CD4-positive, alpha-beta T cell treated with Interleukin-10 for 1 hour (primary cell): ENCODE results near the gene INPP4A.

Experiments
- DNase-seq: peaks from one replicate; pipeline ENCODE4 v3.0.0-alpha.2; 2020

Gene INPP4A

DNA sequence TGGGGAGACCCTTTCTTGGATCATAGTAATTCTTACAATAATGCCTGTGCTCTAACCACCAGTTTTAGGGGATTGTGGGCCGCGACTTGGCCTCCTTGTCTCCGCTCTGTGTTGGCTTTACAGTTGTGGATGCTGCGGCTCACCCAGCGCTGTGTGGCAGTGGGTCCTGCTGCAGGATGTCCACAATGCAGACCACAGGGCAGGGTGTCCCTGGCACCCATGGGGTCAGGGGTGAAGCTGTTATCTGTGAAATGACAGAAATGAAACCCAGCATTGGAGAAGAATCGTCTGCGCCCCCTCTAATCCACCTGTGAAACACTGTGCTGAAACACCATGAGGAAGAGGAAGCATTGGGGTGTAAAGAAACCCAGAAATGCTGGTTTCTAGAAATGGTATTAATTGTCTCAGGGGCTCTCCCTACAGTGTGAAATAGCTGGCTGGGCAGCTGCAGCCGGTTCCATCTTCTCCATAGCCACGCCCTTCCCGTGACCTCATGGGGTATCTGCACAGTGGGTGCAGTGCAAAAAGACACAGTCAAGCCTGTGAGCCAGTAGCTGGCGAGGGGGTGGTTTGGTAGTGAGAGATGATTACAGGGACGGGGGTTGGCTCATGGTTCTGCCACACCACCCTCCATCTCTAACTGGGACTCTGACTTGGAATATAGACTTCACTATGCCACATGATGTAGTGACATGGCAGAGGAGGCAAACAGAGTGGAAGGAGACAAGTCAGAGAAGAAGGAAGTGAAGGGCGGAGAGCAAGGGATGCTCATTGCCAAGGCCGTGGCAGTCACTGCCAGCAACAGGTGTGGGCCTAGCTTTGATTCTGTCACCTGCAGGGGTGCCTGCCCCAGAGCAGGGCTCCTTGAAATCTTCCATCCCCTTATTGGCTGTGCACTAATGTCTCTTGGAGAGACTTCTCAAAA, 16.2 kb downstream of the INPP4A start:
- peak; percentile 72 for DNase-seq

DNA sequence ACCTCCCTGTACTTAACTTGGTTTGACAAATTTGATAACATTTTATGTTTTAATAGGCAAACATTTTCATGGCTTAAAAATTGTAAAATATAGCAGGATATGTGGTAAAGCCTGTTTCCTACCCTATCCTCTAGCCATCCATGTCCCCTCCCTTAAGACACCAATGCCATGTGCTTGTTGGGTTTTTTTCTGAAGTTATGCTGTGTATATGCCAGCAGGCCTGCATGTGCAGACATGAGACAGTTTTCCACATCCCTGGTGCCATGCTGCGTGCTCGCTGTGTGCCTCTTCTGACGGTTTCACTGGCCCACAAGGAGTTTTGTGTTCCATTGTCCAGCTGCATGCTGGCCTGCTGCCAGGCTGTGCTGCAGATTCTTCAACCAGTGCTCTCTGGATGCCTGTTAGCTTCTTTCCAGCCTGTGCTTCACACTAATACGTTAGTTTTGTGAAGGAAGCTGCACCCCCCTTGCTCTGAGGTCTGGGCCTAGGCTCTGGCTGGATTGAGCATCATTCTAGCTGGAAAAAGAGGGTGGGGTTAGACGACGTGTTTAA, 16.9 kb downstream of the INPP4A start:
- no peak for DNase-seq

DNA sequence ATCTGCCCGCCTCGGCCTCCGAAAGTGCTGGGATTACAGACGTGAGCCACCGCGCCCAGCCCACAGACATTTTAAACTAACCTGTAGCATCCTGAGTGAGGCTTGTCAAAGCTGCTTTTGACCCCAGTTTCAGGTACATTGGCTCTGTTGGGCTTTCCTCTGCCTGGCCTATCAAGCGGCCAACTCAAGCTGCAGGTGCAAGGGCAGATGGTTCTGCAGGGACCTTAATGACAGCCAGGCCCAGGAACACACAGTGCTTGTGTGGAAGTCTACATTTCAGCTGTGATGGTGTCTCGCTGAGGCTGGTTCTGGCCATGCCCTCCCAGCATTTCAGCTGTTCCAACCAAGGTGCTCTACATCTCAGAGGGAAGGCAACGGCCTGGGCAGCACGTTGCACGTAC, 18.4 kb downstream of the INPP4A start:
- DNase-seq = no peak

DNA sequence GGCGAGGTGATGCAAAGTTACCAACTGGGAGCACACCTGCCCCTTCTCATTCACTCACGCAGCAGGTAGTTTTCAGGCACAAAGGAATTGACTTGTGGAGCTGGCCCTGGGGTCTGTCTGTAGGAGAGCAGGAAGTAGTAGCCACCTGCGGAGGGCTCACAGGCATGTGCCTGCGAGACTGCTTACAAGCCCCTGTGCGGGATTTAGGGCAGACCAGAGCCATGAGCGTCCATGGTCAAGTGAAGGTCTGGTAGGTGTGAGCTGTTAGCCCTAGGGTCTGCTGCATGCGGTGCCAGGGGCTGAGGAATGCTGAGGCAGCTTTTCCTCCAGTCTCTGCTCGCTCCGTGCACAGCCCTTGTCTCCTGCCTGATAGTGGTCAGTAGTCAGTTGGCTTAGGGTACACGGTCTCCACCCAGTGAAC, 18.9 kb downstream of the INPP4A start:
- no peak for DNase-seq

DNA sequence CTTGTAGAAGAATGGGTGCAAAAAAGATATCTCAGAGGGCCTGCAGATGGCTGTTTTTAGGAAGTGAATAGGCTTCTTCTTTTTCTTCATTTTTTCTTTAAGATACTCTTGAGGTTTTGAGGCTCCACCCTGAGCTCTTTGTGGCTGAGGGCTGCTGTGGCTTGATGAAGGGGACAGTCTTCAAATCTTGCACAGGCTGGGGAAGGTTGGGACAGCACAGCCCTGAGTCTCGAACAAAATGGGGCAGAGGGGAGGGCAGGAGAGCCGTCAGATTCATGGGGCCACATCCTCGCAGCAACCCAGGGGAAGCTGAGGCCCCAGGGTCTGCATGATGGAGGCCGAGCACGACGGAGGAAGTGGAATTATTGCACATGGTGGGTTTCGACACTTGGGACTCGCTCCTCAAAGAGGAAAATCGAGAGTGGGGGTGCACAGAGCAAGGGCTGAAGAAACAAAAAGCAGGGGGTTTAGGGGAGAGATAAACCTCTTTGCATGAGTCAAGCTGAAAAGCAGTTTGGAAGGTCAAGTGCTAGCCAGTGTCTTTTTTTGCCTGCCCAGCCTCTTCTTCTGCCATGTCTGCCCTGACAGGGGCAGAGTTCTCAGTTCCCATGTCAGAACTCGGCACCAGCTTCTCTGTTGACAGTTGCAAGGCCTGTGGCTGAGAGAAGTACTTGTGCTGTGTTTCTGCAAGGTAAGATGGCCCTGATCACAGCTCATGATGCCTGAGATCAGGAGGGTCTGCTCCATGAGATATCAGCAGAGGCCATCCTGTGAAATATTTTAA, 19.5 kb downstream of the INPP4A start:
- DNase-seq = peak; percentile 48

DNA sequence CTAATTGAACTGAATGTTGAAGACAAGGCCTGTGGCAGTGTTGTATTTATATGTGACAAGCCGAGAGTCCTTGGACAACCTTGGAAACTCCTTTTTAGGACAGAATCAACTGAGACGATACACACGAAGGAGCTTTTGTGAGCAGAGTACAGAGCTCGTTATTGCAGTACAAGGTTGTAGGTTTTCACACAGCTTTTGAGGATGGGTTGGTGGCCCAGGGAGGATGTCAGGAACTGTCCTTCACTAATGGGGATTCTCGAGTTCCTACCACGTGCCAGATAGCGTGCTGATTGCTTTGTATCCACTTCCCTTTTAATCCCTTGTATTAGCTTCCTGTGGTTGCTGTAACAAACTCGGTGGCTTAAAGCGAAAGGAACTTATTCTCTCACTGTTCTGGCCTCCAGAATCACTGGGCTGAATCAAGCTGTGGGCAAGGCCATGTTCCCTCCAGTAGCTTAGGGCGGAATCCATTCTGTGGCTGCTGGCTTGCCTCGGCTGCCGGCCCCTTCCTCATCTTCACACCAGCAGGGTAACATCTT, 20.2 kb downstream of the INPP4A start:
- peak; percentile 63 for DNase-seq

DNA sequence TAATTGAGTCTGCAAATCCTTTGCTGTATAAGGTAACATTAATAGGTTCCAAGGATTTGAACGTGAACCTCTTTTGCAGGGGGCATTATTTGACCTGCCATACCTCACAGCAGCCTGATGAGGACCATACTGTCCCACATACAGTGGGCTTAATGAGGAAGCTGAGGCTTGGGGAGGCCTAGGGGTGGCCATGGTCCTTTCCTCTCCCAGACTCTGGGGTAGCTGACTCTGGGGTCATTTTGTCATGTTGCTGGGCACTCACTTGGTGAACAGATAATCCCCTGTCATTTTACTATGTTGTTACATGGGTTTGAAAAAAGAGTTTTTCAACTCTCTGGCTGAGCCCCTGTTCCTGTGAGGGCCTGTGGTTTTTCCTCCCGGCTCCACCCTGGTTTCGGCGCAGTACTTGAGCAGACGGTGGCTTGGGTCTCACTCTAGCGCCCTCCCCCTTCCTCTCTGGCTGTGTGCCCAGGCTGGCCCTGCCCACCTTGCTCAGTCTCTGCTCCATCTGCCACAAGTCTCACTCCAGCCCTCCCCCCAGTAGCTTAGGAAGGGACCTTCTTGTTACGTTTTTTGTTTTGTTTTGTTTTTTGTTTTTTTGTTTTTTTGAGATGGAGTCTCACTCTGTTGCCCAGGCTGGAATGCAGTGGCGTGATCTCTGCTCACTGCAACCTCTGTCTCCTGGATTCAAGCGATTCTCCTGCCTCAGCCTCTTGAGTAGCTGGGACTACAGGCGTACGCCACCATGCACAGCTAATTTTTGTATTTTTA, 21.0 kb downstream of the INPP4A start:
- peak; percentile 84 for DNase-seq

DNA sequence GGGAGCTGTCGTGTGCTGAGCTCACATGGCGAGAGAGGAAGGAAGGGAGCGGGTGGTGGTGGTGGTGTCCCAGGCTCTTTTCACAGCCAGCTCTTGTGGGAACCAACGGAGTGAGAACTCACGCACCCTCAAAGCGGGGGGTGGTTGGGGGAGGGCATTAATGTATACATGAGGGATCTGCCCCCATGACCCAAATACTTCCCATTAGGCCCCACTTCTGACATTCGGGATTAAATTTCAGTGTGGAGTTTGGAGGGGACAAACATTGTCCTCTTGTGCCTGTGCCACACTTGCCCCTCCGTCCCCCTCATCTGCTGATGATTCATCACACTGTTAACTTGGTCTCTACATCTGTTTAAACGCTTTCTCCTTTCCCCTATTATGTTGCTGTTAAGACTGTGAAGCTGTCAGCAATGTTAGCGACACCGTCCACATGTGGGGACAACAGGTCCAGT, 22.5 kb downstream of the INPP4A start:
- DNase-seq = peak; percentile 44

DNA sequence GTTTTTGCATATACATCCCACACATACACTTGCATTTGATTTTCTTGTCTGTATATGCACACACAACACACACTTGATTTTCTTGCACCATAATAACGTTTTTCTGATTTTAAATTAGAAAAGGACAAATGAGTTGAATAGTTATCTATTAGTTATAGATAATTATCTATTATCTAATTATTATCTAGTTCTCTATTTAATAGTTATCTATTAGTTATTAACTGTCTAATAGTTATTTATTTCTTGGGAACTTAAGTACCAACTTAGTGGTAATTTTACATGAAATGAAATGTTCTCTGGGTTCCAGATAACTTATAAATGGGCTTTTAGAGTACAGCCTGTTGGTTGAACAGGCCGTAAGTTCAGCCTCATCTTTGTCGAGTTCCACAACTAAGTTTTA, 23.0 kb downstream of the INPP4A start:
- no peak for DNase-seq

DNA sequence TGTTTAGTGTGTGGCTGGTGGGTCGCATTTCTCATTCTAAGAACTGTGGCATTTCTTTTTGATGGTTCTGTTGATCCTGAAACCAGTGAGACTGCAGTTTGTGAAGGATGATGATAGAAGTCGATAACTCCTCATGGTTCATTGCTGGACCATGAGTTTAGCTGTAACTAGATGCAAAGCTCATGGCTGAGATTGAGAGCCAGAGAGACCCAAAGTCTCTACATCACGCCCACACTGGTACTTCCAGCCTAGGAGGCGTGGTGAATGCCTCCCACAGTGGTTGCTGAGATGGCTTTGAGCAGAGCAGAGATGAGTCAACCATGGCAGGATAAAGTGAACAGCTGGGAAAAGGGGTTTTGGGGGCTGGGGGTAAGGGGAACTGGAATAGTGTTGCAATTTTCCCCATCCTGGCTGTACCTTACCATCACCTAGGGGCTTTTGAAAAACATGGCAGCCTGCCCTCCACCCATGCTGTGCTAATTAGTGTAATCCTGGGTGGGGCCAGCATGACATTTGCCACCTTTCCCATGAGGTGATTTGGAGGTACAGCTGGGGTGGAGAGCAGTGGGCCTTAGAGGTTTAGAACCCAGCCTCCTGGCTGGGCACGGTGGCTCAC, 24.1 kb downstream of the INPP4A start:
- DNase-seq = no peak

DNA sequence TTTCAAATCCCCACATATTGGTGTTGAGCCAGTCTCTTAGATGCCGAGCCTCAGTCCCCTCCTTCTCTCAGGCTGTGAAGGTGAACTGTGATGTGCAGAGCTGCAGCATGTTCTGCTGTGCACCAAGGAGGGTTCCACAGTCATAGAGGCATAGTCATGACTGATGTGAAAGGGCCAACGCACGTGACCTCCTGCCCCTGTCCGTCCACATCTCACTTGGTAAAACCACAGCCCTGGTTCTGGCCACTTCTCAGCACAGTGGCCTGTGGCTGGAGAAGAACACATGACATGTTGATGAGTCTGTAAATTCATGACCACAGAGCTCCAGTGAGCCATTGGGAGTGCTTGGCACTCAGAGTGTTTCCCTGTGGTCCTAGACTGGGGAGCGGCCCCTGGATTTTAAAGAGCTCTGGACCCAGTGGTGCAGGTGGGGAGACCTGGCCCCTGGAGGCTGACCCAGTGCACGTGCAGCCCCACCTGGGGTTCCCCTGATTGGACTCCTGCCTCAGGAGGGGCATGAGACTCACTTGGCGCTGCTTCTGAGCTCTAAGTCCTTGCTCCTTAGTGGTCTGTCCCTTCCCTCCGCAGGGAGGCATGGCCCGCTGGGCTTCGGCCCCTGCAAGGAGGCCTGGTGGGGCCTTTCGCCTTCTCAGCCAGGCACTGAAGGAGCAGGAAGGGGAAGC, 25.3 kb downstream of the INPP4A start:
- no peak for DNase-seq

DNA sequence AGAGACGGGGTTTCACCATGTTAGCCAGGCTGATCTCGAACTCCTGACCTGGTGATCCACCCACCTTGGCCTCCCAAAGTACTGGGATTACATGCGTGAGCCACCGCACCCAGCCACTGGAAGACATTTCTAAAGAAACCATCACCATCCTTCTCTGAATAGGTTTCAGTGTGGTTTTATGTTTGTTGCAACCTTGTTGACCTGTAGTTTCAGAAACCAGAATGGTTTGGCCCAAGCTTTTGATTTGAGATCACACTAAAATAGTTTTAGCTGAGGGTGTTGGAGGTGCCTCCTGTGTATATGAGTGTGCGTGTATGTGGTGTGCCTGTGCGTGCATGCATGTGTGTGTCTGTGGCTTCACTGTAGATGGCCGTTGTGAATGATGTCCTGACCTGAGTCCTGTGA, 26.2 kb downstream of the INPP4A start:
- no peak for DNase-seq

DNA sequence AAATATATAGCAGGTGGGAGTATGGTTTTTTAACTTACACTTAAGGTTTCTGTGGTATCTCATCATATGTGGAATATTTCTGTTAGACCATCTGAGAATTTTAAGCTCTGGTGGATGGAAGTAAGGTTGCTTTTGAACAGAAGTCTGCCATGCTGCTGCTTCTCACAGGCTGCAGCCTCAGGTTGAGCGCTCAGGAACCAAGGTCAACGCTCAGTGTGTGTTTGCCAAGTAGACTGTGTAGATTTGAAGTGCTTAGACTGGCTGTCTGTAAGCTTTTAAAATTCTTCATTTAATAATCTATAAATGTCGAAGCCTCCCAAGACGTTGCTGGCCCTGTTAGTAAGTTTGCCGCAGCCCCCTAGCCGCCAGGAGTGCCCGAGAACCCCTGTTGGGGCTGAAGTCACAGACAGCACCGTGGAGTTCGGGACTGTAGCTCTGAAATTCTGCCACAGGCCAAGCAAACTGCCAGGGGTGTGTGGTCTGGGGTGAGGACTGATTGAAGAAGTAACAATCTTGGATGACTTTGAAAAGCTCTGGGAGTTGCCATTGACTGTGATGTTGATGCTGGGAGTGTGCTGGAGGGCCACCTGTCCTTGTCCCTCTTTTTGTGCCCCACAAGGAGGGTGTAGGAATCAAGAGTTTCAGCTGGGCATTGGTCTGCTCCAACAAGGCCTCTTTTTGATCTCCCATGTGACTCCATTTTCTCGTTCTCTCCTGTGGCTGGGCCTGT, 26.9 kb downstream of the INPP4A start:
- no peak for DNase-seq

DNA sequence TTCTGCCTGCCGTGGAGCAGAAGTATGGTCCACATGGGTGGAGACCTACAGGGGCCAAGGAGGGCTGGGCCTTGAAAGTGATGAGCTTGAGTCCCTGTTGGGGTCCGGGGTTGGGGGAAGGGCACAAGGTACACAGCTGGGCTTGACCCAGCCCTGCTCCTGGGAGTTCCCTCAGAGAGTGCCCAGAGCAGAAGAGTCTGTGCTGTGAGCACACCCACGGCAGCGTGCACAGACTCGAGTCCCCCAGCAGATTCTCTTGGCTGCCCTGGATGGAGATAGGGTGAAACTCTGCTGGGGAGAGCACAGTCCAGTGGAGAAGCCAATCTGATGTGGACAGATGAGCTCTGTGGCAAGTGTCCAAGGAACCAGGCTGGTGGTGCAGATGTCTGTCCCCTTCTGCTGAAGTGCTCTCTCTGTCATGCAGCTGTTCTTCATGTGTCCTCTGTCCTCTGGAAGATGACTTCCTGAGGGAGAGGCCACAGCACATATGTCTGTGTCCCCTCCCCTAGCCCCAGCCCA, 27.5 kb downstream of the INPP4A start:
- no peak for DNase-seq

DNA sequence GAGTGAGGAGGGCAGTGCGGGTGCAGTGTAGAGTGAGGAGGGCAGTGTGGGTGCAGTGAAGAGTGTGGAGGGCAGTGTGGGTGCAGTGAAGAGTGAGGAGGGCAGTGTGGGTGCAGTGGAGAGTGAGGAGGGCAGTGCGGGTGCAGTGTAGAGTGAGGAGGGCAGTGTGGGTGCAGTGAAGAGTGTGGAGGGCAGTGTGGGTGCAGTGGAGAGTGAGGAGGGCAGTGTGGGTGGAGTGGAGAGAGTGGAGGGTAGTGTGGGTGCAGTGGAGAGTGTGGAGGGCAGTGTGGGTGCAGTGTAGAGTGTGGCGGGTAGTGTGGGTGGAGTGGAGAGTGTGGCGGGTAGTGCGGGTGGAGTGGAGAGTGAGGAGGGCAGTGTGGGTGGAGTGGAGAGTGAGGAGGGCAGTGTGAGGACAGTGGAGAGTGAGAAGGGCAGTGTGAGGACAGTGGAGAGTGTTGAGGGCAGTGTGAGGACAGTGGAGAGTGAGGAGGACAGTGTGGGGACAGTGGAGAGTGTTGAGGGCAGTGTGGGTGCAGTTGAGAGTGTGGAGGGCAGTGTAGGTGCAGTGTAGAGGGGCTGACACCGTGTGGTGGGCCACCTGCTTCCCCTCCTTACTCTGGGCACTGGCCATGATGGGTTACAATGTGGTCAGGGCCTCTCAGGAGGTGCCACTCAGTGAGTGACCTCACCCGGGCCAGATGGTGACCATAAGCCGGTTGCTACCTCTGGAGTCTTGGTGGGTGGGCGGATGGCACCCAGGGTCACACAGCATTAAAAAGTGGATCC, 28.5 kb downstream of the INPP4A start:
- DNase-seq = no peak

DNA sequence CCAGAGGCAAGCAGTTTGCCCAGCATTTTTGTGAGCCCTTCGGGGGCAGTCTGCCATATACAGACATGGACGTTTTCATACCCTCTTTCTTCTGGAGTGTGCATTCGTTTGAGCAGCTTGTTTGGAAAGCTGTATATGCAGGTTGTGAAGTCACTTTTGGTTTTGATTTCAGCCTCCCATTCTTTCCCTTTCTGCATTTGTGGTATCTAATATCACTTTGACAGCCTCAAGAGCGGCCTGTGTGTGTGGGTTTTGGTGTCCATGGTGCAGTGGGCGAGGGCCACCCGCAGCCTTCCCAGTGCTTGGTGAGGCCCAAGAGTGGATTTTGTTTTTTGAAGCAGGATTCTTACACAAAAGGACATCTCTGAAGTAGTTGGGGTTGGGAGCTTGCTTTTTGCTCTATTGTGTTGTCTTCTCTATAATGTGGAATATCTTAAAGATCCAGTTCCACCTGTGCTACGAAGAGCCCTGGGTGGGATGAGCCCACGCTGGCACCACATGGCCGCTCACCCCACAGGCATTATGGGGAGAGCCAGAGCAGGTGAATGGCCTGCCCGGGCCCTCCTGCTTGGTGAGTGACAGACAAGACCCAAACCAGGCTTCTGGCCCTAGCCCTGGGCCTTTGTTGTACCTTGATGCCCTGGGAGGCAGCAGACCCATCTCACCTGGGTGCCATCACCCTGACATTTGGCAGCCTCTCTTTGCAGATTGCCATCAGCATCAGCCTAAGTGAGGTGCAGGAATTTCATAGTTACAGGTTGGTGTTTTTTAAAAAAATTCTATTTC, 29.5 kb downstream of the INPP4A start:
- DNase-seq = peak; percentile 51

DNA sequence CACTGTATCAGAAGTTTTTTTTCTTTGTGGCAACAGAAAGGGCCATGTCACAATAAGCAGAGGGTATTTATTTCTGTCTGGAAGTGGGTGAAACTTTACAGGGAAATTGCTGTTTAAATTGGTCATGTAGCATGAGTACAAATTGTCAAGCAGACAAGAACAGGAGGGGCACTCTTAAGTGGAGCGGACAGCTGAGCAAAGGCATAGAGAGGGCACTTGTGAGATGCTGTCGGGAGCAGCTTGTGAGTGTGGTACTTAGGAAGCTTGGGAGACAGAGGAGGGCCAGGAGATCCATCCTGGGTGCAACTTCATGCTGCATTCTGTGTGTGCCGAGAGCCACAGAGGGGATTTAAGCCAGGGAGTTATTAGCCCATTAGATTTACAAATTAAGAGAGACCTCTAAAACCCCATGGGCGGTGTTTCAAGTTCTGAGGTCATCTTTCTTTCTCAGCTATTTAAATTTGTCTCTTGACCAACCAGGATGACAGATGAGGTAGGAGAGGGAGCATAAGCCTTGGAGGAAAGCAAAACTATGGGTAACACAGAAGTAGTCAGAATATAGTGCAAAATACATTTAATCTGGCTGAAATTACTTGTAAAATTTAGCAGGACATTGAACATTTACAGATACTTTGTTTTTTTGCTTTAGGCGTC, 30.4 kb downstream of the INPP4A start:
- DNase-seq = no peak

DNA sequence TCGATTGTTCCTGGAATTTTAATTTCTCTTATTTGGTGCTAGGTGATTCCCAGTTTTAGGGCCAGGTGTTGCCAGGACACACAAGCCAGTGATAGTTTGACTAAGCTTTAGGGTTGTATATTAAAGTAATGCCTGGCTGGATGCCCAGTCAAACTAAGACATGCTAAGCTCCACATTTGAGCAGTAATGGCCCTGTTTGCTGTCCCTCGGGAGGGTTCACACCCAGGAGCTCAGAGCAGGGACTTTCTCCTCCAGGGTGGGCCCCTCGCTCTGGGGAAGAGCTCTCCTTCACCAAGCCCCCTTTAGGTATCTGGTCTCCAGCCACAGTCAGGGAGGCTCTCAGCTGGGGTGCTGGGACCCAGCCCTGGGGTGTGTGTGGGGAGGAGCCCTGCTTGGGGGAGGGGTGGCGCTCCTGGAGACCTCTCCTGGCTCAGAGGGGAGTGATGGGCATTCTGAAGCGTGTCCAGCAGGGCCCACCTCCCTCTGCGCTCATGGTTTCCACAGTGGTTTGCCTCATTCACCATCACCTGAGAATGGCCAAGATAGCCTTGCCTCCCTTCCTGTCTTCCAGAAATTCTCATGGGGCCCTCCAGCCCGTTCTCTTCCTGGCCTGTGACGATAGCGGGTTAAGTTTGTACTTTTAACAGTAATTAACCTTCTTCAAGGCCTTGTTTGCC, 31.7 kb downstream of the INPP4A start:
- DNase-seq = no peak
